HG03457 (cell line): ENCODE data around the gene DIPK1A.

Source experiments
- ATAC-seq: cut with Tn5 transposase; IDR thresholded peaks from one replicate; pipeline ENCODE4 v1.9.1; 2021; ENCODE audit warnings: moderate number of reproducible peaks; ENCODE audit not compliant: unreplicated experiment

Gene DIPK1A

GRCh38 chr1:92843429-92844352 is 117.6 kb downstream of the DIPK1A start:
- ATAC-seq: no peak

GRCh38 chr1:92843046-92843423 is 118.2 kb downstream of the DIPK1A start:
- no peak for ATAC-seq

- no peak for ATAC-seq
Measured at GRCh38 chr1:92842082-92843045, 118.9 kb downstream of the DIPK1A start.

GRCh38 chr1:92840600-92840999 is 120.7 kb downstream of the DIPK1A start:
- no peak for ATAC-seq

- no peak for ATAC-seq
Measured at GRCh38 chr1:92839442-92839841, 121.8 kb downstream of the DIPK1A start.

GRCh38 chr1:92838519-92838918 is 122.7 kb downstream of the DIPK1A start:
- no peak for ATAC-seq

- no peak for ATAC-seq
Measured at GRCh38 chr1:92837062-92837461, 124.2 kb downstream of the DIPK1A start.

- no peak for ATAC-seq
Measured at GRCh38 chr1:92834617-92835016, 126.6 kb downstream of the DIPK1A start.

- no peak for ATAC-seq
Measured at GRCh38 chr1:92833840-92834239, 127.4 kb downstream of the DIPK1A start.

- ATAC-seq: no peak
Measured at GRCh38 chr1:92832537-92833114, 128.6 kb downstream of the DIPK1A start.

- ATAC-seq: peak; percentile 81
Measured at GRCh38 chr1:92831762-92832536, 129.3 kb downstream of the DIPK1A start, which contains the start of gene RPL5. TSS of gene RPL5 (plus strand) at chr1:92832040. CDS start at chr1:92832115, 75 bp downstream.

- ATAC-seq: no peak
Measured at GRCh38 chr1:92831368-92831761, 129.9 kb downstream of the DIPK1A start.

GRCh38 chr1:92826792-92827191 is 134.5 kb downstream of the DIPK1A start:
- no peak for ATAC-seq

- no peak for ATAC-seq
Measured at GRCh38 chr1:92822879-92823278, 138.4 kb downstream of the DIPK1A start.

GRCh38 chr1:92820551-92820950 is 140.7 kb downstream of the DIPK1A start:
- ATAC-seq: no peak

GRCh38 chr1:92820024-92820423 is 141.2 kb downstream of the DIPK1A start:
- no peak for ATAC-seq

- no peak for ATAC-seq
Measured at GRCh38 chr1:92817986-92818764, 143.1 kb downstream of the DIPK1A start.

- no peak for ATAC-seq
Measured at GRCh38 chr1:92817137-92817697, 144.0 kb downstream of the DIPK1A start.

GRCh38 chr1:92816732-92817131 is 144.5 kb downstream of the DIPK1A start:
- no peak for ATAC-seq
